SK-N-SH (cell line): ENCODE measurements around the gene OBSCN. TPM values are rescaled to one million over a fixed set of nuclear protein-coding genes. Genes with fewer than 3 reads are reported as not detected.

Source experiments
- CTCF ChIA-PET: fragments of 300-600, 350-600 bp; formaldehyde crosslinking; extraction: SDS; loops from one replicate; lab custom pipeline; 2021; lab: Yijun Ruan, JAX
- POLR2A ChIA-PET: fragments of 350-600 bp; sonication (Branson Sonifier 250); formaldehyde crosslinking; extraction: SDS; loops from one replicate; lab custom pipeline; 2020; ENCODE audit warnings: antibody characterized with exemption, inconsistent platforms; lab: Yijun Ruan, JAX
- DNase-seq: peaks from one replicate; pipeline ENCODE4 v3.0.0; 2012
- H2AFZ ChIP-seq: fragments of 200-600 bp; sonication (generic); 2 replicates; pipeline ENCODE4 v1.8.1; 2016; ENCODE audit warnings: antibody characterized with exemption, mild to moderate bottlenecking, low read depth
- H3F3A ChIP-seq: fragments of 200-600 bp; sonication (generic); replicated peaks from 2 replicates; pipeline ENCODE3; 2016; ENCODE audit warnings: antibody characterized with exemption, mild to moderate bottlenecking; ENCODE audit not compliant: insufficient read depth
- H3K27ac ChIP-seq, 2 experiments: fragments of 200-500 bp in 1 of 2; fragments of 200-600 bp in 1 of 2; sonication (Bioruptor generic) in 1 of 2; sonication (generic), shearing (Covaris generic) in 1 of 2; 2 replicates each; pipeline versions ENCODE4 v1.5.1 to v1.6.1; 2014 to 2016; ENCODE audit warnings: low read depth in 2 of 2, inconsistent platforms in 1 of 2, low read length in 1 of 2, mild to moderate bottlenecking in 1 of 2, mixed read lengths in 1 of 2
- H3K27me3 ChIP-seq: fragments of 200-600 bp; sonication (generic), shearing (Covaris generic); 2 replicates; pipeline ENCODE4 v1.6.1; 2016; ENCODE audit warnings: mixed run types; ENCODE audit not compliant: insufficient read depth
- H3K36me3 ChIP-seq, 2 experiments: fragments of 200-500 bp in 1 of 2; fragments of 200-600 bp in 1 of 2; sonication (Bioruptor generic) in 1 of 2; sonication (generic) in 1 of 2; replicated peaks in 1 of 2; 2 replicates each; pipeline versions ENCODE3 to v1.5.1; 2014 to 2016; ENCODE audit warnings: low read length in 1 of 2, mild to moderate bottlenecking in 1 of 2; ENCODE audit not compliant: insufficient read depth in 2 of 2, control insufficient read depth in 1 of 2
- H3K4me1 ChIP-seq, 2 experiments: fragments of 200-500 bp in 1 of 2; fragments of 200-600 bp in 1 of 2; sonication (Bioruptor generic) in 1 of 2; sonication (generic), shearing (Covaris generic) in 1 of 2; 2 replicates each; pipeline versions ENCODE4 v1.5.1 to v1.6.1; 2014 to 2016; ENCODE audit warnings: low read depth in 1 of 2, low read length in 1 of 2, mixed run types in 1 of 2; ENCODE audit not compliant: insufficient read depth in 2 of 2, control insufficient read depth in 1 of 2
- H3K4me2 ChIP-seq: fragments of 200-600 bp; sonication (generic), shearing (Covaris generic); 2 replicates; pipeline ENCODE4 v1.6.1; 2017; ENCODE audit warnings: mixed run types
- H3K4me3 ChIP-seq, 2 experiments: fragments of 200-500 bp in 1 of 2; fragments of 200-600 bp in 1 of 2; sonication (Bioruptor generic) in 1 of 2; sonication (generic), shearing (Covaris generic) in 1 of 2; 2 replicates each; pipeline versions ENCODE4 v1.5.1 to v1.8.1; 2014 to 2016; ENCODE audit warnings: low read depth in 2 of 2, inconsistent platforms in 1 of 2, low read length in 1 of 2, mild to moderate bottlenecking in 1 of 2, mixed read lengths in 1 of 2, moderate library complexity in 1 of 2
- H3K79me2 ChIP-seq: fragments of 200-600 bp; sonication (generic); 2 replicates; pipeline ENCODE4 v1.8.1; 2017; ENCODE audit warnings: mild to moderate bottlenecking; ENCODE audit not compliant: insufficient read depth
- H3K9ac ChIP-seq: fragments of 200-600 bp; sonication (generic); 2 replicates; pipeline ENCODE4 v1.6.1; 2017; ENCODE audit warnings: mixed run types
- H3K9me2 ChIP-seq: fragments of 200-600 bp; sonication (generic); 2 replicates; pipeline ENCODE4 v1.6.1; 2017; ENCODE audit warnings: mixed run types
- H3K9me3 ChIP-seq: fragments of 200-600 bp; sonication (generic); 2 replicates; pipeline ENCODE4 v1.6.1; 2017; ENCODE audit warnings: mixed run types, mild to moderate bottlenecking, moderate library complexity
- H4K20me1 ChIP-seq: fragments of 200-600 bp; sonication (generic); 2 replicates; pipeline ENCODE4 v1.6.1; 2017; ENCODE audit warnings: mild to moderate bottlenecking, mixed run types; ENCODE audit not compliant: insufficient read depth
- CHD2 ChIP-seq: fragments of 150-350 bp; IDR thresholded peaks from 2 replicates; pipeline ENCODE4 v1.6.1; 2018; ENCODE audit warnings: low read length; ENCODE audit not compliant: partially characterized antibody
- ELF1 ChIP-seq: IDR thresholded peaks from 2 replicates; pipeline ENCODE4 v1.4.0; 2012
- FOSL2 ChIP-seq: IDR thresholded peaks from 2 replicates; pipeline ENCODE4 v1.4.0; 2012; ENCODE audit warnings: low read depth, mild to moderate bottlenecking, moderate library complexity, borderline replicate concordance
- FOXM1 ChIP-seq: IDR thresholded peaks from 2 replicates; pipeline ENCODE4 v1.4.0; 2012; ENCODE audit warnings: low read depth, mild to moderate bottlenecking
- GABPA ChIP-seq: IDR thresholded peaks from 2 replicates; pipeline ENCODE4 v1.4.0; 2012; ENCODE audit warnings: low read depth, mild to moderate bottlenecking
- JUND ChIP-seq: IDR thresholded peaks from 2 replicates; pipeline ENCODE4 v1.4.0; 2012
- MAX ChIP-seq: IDR thresholded peaks from 2 replicates; pipeline ENCODE4 v1.4.0; 2012; ENCODE audit warnings: low read depth
- MXI1 ChIP-seq: IDR thresholded peaks from 2 replicates; pipeline ENCODE4 v1.6.1; 2012; ENCODE audit warnings: mild to moderate bottlenecking, low read depth, low read length, improper control_type of control experiment
- NFIC ChIP-seq: IDR thresholded peaks from 2 replicates; pipeline ENCODE4 v1.4.0; 2012; ENCODE audit warnings: borderline replicate concordance
- PBX3 ChIP-seq: IDR thresholded peaks from 2 replicates; pipeline ENCODE4; 2012
- RAD21 ChIP-seq: IDR thresholded peaks from 2 replicates; pipeline ENCODE4 v1.6.1; 2012; ENCODE audit warnings: mild to moderate bottlenecking, low read length
- REST ChIP-seq: IDR thresholded peaks from 2 replicates; pipeline ENCODE4 v1.6.1; 2012; ENCODE audit warnings: mild to moderate bottlenecking, low read depth, low read length, moderate library complexity
- SMC3 ChIP-seq: IDR thresholded peaks from 2 replicates; pipeline ENCODE4 v1.6.1; 2012; ENCODE audit warnings: low read depth, low read length, improper control_type of control experiment
- TEAD4 ChIP-seq: IDR thresholded peaks from 2 replicates; pipeline ENCODE4 v1.4.0; 2012; ENCODE audit warnings: mild to moderate bottlenecking, borderline replicate concordance; ENCODE audit not compliant: insufficient read depth
- WGBS: methylation state at CpG from one replicate; pipeline ENCODE4 v1.1.6; 2017; ENCODE audit warnings: low lambda C conversion rate; 5-methylcytosine and 5-hydroxymethylcytosine counted together
- polyA plus RNA-seq, 3 experiments: library from polyadenylated mRNA; depleted of rRNA; stranded (reverse); fragments of >200 nt; gene quantifications; 2 replicates each; pipeline ENCODE4 v1.2.3, GENCODE V29; 2012

OBSCN gene
- polyA plus RNA-seq, 1 of the 3 experiments (the other 2 are of a cell fraction): 4.0 TPM

- no peak for TF ChIP-seq NFIC
- TF ChIP-seq GABPA: no peak
- TF ChIP-seq RAD21: no peak
- no peak for TF ChIP-seq CHD2
- TF ChIP-seq REST: no peak
- TF ChIP-seq TEAD4: no peak
- Histone ChIP-seq H2AFZ (no peak overlapping the region), H3F3A (no peaks in the 10 kb centered on the region), H3K79me2 (peaks cover 39% of the 10 kb centered on the region), H3K36me3 (peaks cover 1 to 5% of the 10 kb centered on the region in 2 experiments), H3K9ac (no peak overlapping the region), H3K27me3 (no peaks in the 10 kb centered on the region), H3K27ac (no peak overlapping the region), H3K9me3 (no peaks in the 10 kb centered on the region), H3K4me3 (no peak overlapping the region), H3K4me1 (peaks cover 13 to 32% of the 10 kb centered on the region in 2 experiments), H4K20me1 (peaks cover 17% of the 10 kb centered on the region), H3K4me2 (no peak overlapping the region; the same call in 1 of the 2 replicates), H3K9me2 (no peaks in the 10 kb centered on the region)
- ChIA-PET CTCF (no interaction called here), POLR2A (no interaction called here)
- WGBS: 90% methylated on average over 12 of the region's 19 CpGs
- no peak for DNase-seq
Measured at GRCh38 chr1:228408869-228409805, 201.3 kb downstream of the OBSCN start.

- TF ChIP-seq SMC3 (no peak), FOSL2 (no peak), ELF1 (no peak), JUND (no peak), FOXM1 (no peak), RAD21 (no peak), PBX3 (no peak), REST (no peak), MXI1 (no peak), MAX (no peak)
- Histone ChIP-seq H3K79me2 (peaks cover 31% of the 10 kb centered on the region), H2AFZ (no peak overlapping the region), H3K9me2 (no peaks in the 10 kb centered on the region), H3K4me2 (no peak overlapping the region), H3K9me3 (no peaks in the 10 kb centered on the region), H3K9ac (no peak overlapping the region), H3K4me1 (peaks cover 4 to 24% of the 10 kb centered on the region in 2 experiments), H3K36me3 (peaks cover 0 to 3% of the 10 kb centered on the region in 2 experiments), H3F3A (no peaks in the 10 kb centered on the region), H4K20me1 (peaks cover 8% of the 10 kb centered on the region), H3K27me3 (no peaks in the 10 kb centered on the region), H3K4me3 (no peak overlapping the region), H3K27ac (no peak overlapping the region)
- WGBS: 87% methylated on average over 8 of the region's 8 CpGs
- CTCF ChIA-PET: no interaction called here
- DNase-seq: no peak
- POLR2A ChIA-PET: interaction anchor here (1.0 kb wide), 1 partner anchor 47 kb away, joined by 3 read pairs; a partner anchor contains a TSS
Measured at GRCh38 chr1:228410015-228410414, 202.2 kb downstream of the OBSCN start.
